ENCODE results near the gene RCCD1. TPM values are rescaled to one million over a fixed set of nuclear protein-coding genes. Genes with fewer than 3 reads are reported as not detected.

RCCD1 gene
- total and polyA plus RNA-seq, 4 donors, result 4.4 to 11.5 (median 6.7) TPM

GRCh38 chr15:90910441-90911301 is 44.0 kb upstream of the RCCD1 start:
- ATAC-seq (ENCODE audit: insufficient read depth, low FRiP score), result no peak
- Histone ChIP-seq H3K4me3 (no peak overlapping the region), H3K9ac (ENCODE audit: insufficient read depth in 1 of 2, low read length in 2 of 2) (no peak overlapping the region), H3K4me1 (ENCODE audit: control insufficient read depth in 5 of 5, insufficient read depth in 5 of 5, low read length in 5 of 5) (no peaks in the 10 kb centered on the region), H3K27me3 (ENCODE audit: control insufficient read depth in 3 of 3, insufficient read depth in 3 of 3, low read length in 2 of 3) (no peaks in the 10 kb centered on the region), H3K36me3 (ENCODE audit: control insufficient read depth in 4 of 4, insufficient read depth in 4 of 4, low read length in 4 of 4) (peaks cover 22 to 80% (median 38%) of the 10 kb centered on the region in 4 donors), H3K9me3 (ENCODE audit: control insufficient read depth in 4 of 4, insufficient read depth in 3 of 4, low read length in 3 of 4) (no peaks in the 10 kb centered on the region), H3K27ac (ENCODE audit: low read depth in 1 of 2, low read length in 1 of 2) (no peak overlapping the region)
- no peak for DNase-seq
- 95 to 96% methylated on average over 24 of the region's 24 CpGs for WGBS, 2 donors
- TF ChIP-seq CTCF (IDR thresholded peaks at IDR 0.05; ENCODE audit: control extremely low read depth, extremely low read depth), result no peak

- H3K9ac ChIP-seq (ENCODE audit: insufficient read depth in 1 of 2, low read length in 2 of 2), result no peak overlapping the region
- H3K36me3 ChIP-seq (ENCODE audit: control insufficient read depth in 4 of 4, insufficient read depth in 4 of 4, low read length in 4 of 4), result peaks cover 19 to 80% (median 37%) of the 10 kb centered on the region in 4 donors
- 90 to 92% methylated on average over 19 of the region's 19 CpGs for WGBS, 2 donors
- no peaks in the 10 kb centered on the region for H3K4me1 ChIP-seq (ENCODE audit: control insufficient read depth in 5 of 5, insufficient read depth in 5 of 5, low read length in 5 of 5)
- H3K27ac ChIP-seq (ENCODE audit: low read depth in 1 of 2, low read length in 1 of 2), result no peak overlapping the region
- no peaks in the 10 kb centered on the region for H3K9me3 ChIP-seq (ENCODE audit: control insufficient read depth in 4 of 4, insufficient read depth in 3 of 4, low read length in 3 of 4)
- H3K4me3 ChIP-seq, result no peak overlapping the region
- ATAC-seq (ENCODE audit: insufficient read depth, low FRiP score), result no peak
- TF ChIP-seq CTCF (IDR thresholded peaks at IDR 0.05; ENCODE audit: control extremely low read depth, extremely low read depth), result no peak
- no peak for DNase-seq
- H3K27me3 ChIP-seq (ENCODE audit: control insufficient read depth in 3 of 3, insufficient read depth in 3 of 3, low read length in 2 of 3), result no peaks in the 10 kb centered on the region
Measured at GRCh38 chr15:90911302-90911623, 43.4 kb upstream of the RCCD1 start.

- no peak for TF ChIP-seq CTCF (IDR thresholded peaks at IDR 0.05; ENCODE audit: control extremely low read depth, extremely low read depth)
- Histone ChIP-seq H3K27me3 (ENCODE audit: control insufficient read depth in 3 of 3, insufficient read depth in 3 of 3, low read length in 2 of 3) (no peaks in the 10 kb centered on the region), H3K27ac (ENCODE audit: low read depth in 1 of 2, low read length in 1 of 2) (no peak overlapping the region), H3K9ac (ENCODE audit: insufficient read depth in 1 of 2, low read length in 2 of 2) (no peak overlapping the region), H3K4me3 (no peak overlapping the region), H3K4me1 (ENCODE audit: control insufficient read depth in 5 of 5, insufficient read depth in 5 of 5, low read length in 5 of 5) (no peaks in the 10 kb centered on the region), H3K36me3 (ENCODE audit: control insufficient read depth in 4 of 4, insufficient read depth in 4 of 4, low read length in 4 of 4) (peaks cover 19 to 78% (median 38%) of the 10 kb centered on the region in 4 donors), H3K9me3 (ENCODE audit: control insufficient read depth in 4 of 4, insufficient read depth in 3 of 4, low read length in 3 of 4) (no peaks in the 10 kb centered on the region)
- 89 to 94% methylated on average over 28 to 30 of the region's 30 CpGs for WGBS, 2 donors
- ATAC-seq (ENCODE audit: insufficient read depth, low FRiP score) (no peak), DNase-seq (no peak)
Measured at GRCh38 chr15:90911906-90912769, 42.5 kb upstream of the RCCD1 start.

Data from lung (tissue), 12 donors.